HepG2 (cell line): Measurements from ENCODE around the gene COQ9. TPM values are rescaled to one million over a fixed set of nuclear protein-coding genes. Genes with fewer than 3 reads are reported as not detected.

ENCODE experiments used
- AFF4 ChIP-seq: sonication (generic); formaldehyde crosslinking; IDR thresholded peaks from 2 replicates; pipeline ENCODE4 v1.4.0; 2020; ENCODE audit warnings: missing genetic modification reagents
- ARNT2 ChIP-seq: sonication (generic); formaldehyde crosslinking; IDR thresholded peaks from 2 replicates; pipeline ENCODE4 v1.8.0; 2022; ENCODE audit warnings: mild to moderate bottlenecking, low read depth, missing genetic modification reagents, moderate library complexity
- CENPBD1 ChIP-seq: sonication (generic); formaldehyde crosslinking; IDR thresholded peaks from 2 replicates; pipeline ENCODE4 v1.8.0; 2022; ENCODE audit warnings: missing genetic modification reagents, low read depth, mild to moderate bottlenecking, borderline replicate concordance
- GFI1 ChIP-seq: sonication (generic); formaldehyde crosslinking; IDR thresholded peaks from 2 replicates; pipeline ENCODE4 v1.5.0; 2020; ENCODE audit warnings: missing genetic modification reagents, mild to moderate bottlenecking, borderline replicate concordance
- HIC2 ChIP-seq: sonication (generic); formaldehyde crosslinking; IDR thresholded peaks from 2 replicates; pipeline ENCODE4 v1.9.0; 2022; ENCODE audit warnings: low read depth, missing genetic modification reagents
- JDP2 ChIP-seq: sonication (generic); formaldehyde crosslinking; IDR thresholded peaks from 2 replicates; pipeline ENCODE4 v1.8.1; 2022; ENCODE audit warnings: missing genetic modification reagents, borderline replicate concordance
- KLF11 ChIP-seq: IDR thresholded peaks from 2 replicates; pipeline ENCODE4 v1.6.1; 2016; ENCODE audit warnings: missing compliant biosample characterization
- MEF2D ChIP-seq: sonication (generic); formaldehyde crosslinking; IDR thresholded peaks from 2 replicates; pipeline ENCODE4 v1.5.1; 2020; ENCODE audit warnings: mild to moderate bottlenecking, missing genetic modification reagents
- MLX ChIP-seq: IDR thresholded peaks from 2 replicates; pipeline ENCODE4 v1.6.1; 2016
- NFKBIZ ChIP-seq: IDR thresholded peaks from 2 replicates; pipeline ENCODE4 v1.6.1; 2018; ENCODE audit warnings: missing genetic modification reagents, missing compliant biosample characterization
- RFXAP ChIP-seq: sonication (generic); formaldehyde crosslinking; IDR thresholded peaks from 2 replicates; pipeline ENCODE4 v1.4.0; 2020; ENCODE audit warnings: missing genetic modification reagents, borderline replicate concordance
- RNF2 ChIP-seq: fragments of 450-650 bp; conservative IDR thresholded peaks from 2 replicates; pipeline ENCODE4 v1.6.1; 2016; ENCODE audit warnings: low read depth
- SAP130 ChIP-seq: IDR thresholded peaks from 2 replicates; pipeline ENCODE4 v1.6.1; 2016; ENCODE audit warnings: low read depth
- TRIM24 ChIP-seq: sonication (generic); formaldehyde crosslinking; IDR thresholded peaks from 2 replicates; pipeline ENCODE4 v1.8.0; 2022; ENCODE audit warnings: mild to moderate bottlenecking, missing genetic modification reagents
- ZNF10 ChIP-seq: sonication (generic); formaldehyde crosslinking; IDR thresholded peaks from 2 replicates; pipeline ENCODE4 v1.4.0; 2020; ENCODE audit warnings: mild to moderate bottlenecking, low read depth, missing genetic modification reagents, borderline replicate concordance
- ZNF143 ChIP-seq: sonication (generic); formaldehyde crosslinking; IDR thresholded peaks from 2 replicates; pipeline ENCODE4 v1.4.0; 2020; ENCODE audit warnings: missing genetic modification reagents
- ZNF3 ChIP-seq: IDR thresholded peaks from 2 replicates; pipeline ENCODE4 v1.7.0; 2017; ENCODE audit warnings: inconsistent platforms
- ZNF337 ChIP-seq: sonication (generic); formaldehyde crosslinking; IDR thresholded peaks from 2 replicates; pipeline ENCODE4 v1.5.1; 2020; ENCODE audit warnings: missing genetic modification reagents, low read depth, mild to moderate bottlenecking, borderline replicate concordance
- ZNF543 ChIP-seq: sonication (generic); formaldehyde crosslinking; IDR thresholded peaks from 2 replicates; pipeline ENCODE4 v1.4.0; 2020; ENCODE audit warnings: mild to moderate bottlenecking, missing genetic modification reagents
- ZNF556 ChIP-seq: sonication (generic); formaldehyde crosslinking; IDR thresholded peaks from 2 replicates; pipeline ENCODE4 v1.4.0; 2020; ENCODE audit warnings: mild to moderate bottlenecking, missing genetic modification reagents, borderline replicate concordance
- ZNF562 ChIP-seq: sonication (generic); formaldehyde crosslinking; IDR thresholded peaks from 2 replicates; pipeline ENCODE4 v1.8.0; 2022; ENCODE audit warnings: missing genetic modification reagents, borderline replicate concordance
- ZNF614 ChIP-seq: IDR thresholded peaks from 2 replicates; pipeline ENCODE4 v1.6.1; 2018; ENCODE audit warnings: missing biosample characterization, missing genetic modification reagents, inconsistent platforms, borderline replicate concordance
- ZNF883 ChIP-seq: sonication (generic); formaldehyde crosslinking; IDR thresholded peaks from 2 replicates; pipeline ENCODE4 v1.5.1; 2020; ENCODE audit warnings: mild to moderate bottlenecking, missing genetic modification reagents; ENCODE audit errors: not compliant biosample characterization
- polyA plus RNA-seq, 8 experiments: library from polyadenylated mRNA; depleted of rRNA in 3 of 8; stranded (reverse) in 7 of 8; unstranded in 1 of 8; fragments of >200 nt; fragmentation: Illumina TruSeq in 4 of 8; extraction: Trizol in 4 of 8; gene quantifications; 2 replicates each; pipeline versions ENCODE4 v1.2.1 to v1.2.3, GENCODE V29; 2011 to 2016; ENCODE audit warnings: low read depth in 4 of 8, missing spikeins in 1 of 8, mixed read lengths in 1 of 8; ENCODE audit not compliant: insufficient read depth in 1 of 8
- total RNA-seq, 5 experiments: library from RNA; depleted of rRNA; stranded (reverse); fragments of >200 nt; fragmentation: Illumina TruSeq; extraction: Trizol; gene quantifications; 2 replicates each; pipeline ENCODE4 v1.2.3, GENCODE V29; 2016; ENCODE audit warnings: low read depth in 1 of 5

COQ9 gene
- total and polyA plus RNA-seq, 2 of the 13 experiments (the other 11 are each of a cell fraction or from before 2014, with no cell fraction given) = 57.5 to 108 TPM

- TF ChIP-seq AFF4 (CRISPR knock-in tag) (peak; percentile 58; the same call in 1 of the 2 replicates), ZNF10 (CRISPR knock-in tag) (0 out of 2 replicates have a peak, but pooled peaks have one; percentile 85), MEF2D (CRISPR knock-in tag) (peak; percentile 45; the same call in 1 of the 2 replicates), SAP130 (CRISPR knock-in tag) (peak; percentile 98), RFXAP (peak; percentile 96), TRIM24 (no peak), CENPBD1 (CRISPR knock-in tag) (no peak), ZNF556 (CRISPR knock-in tag) (peak; percentile 82; the same call in 1 of the 2 replicates), ZNF883 (CRISPR knock-in tag) (no peak), MLX (no peak), KLF11 (peak; percentile 90), NFKBIZ (CRISPR knock-in tag) (peak; percentile 92; the same call in 1 of the 2 replicates), ZNF3 (no peak), ARNT2 (CRISPR knock-in tag) (peak; percentile 92), RNF2 (no peak), GFI1 (CRISPR knock-in tag) (peak; percentile 53; the same call in 1 of the 2 replicates), JDP2 (CRISPR knock-in tag) (no peak), HIC2 (CRISPR knock-in tag) (no peak), ZNF614 (CRISPR knock-in tag) (peak; percentile 94; the same call in 1 of the 2 replicates), ZNF543 (no peak), ZNF337 (CRISPR knock-in tag) (0 out of 2 replicates have a peak, but pooled peaks have one; percentile 5), ZNF143 (CRISPR knock-in tag) (peak; percentile 68), ZNF562 (CRISPR knock-in tag) (no peak)
Observed at GRCh38 chr16:57462209-57462977, 15.1 kb downstream of the COQ9 start, which contains the start of gene POLR2C (continued).
